Keratinocyte (primary cell): Measurements from ENCODE around the gene ANKHD1.

Experiments used
- EZH2 ChIP-seq: IDR thresholded peaks from one replicate; pipeline ENCODE4 v1.6.1; 2012; ENCODE audit warnings: inconsistent platforms, mild to moderate bottlenecking, low read length, moderate library complexity
- TF ChIP-seq, protein P1 (sequence below), 3 experiments: IDR thresholded peaks in 1 of 3; conservative IDR thresholded peaks in 1 of 3; optimal IDR thresholded peaks in 1 of 3; 2 replicates in 2 of 3; 3 replicates in 1 of 3; pipeline versions ENCODE3 to v1.5.1; 2011; ENCODE audit warnings: low read length in 3 of 3, mild to moderate bottlenecking in 3 of 3, moderate library complexity in 2 of 3, control low read depth in 1 of 3, inconsistent platforms in 1 of 3; ENCODE audit not compliant: insufficient read depth in 2 of 3; ENCODE audit errors: extremely low read depth in 1 of 3

DNA sequence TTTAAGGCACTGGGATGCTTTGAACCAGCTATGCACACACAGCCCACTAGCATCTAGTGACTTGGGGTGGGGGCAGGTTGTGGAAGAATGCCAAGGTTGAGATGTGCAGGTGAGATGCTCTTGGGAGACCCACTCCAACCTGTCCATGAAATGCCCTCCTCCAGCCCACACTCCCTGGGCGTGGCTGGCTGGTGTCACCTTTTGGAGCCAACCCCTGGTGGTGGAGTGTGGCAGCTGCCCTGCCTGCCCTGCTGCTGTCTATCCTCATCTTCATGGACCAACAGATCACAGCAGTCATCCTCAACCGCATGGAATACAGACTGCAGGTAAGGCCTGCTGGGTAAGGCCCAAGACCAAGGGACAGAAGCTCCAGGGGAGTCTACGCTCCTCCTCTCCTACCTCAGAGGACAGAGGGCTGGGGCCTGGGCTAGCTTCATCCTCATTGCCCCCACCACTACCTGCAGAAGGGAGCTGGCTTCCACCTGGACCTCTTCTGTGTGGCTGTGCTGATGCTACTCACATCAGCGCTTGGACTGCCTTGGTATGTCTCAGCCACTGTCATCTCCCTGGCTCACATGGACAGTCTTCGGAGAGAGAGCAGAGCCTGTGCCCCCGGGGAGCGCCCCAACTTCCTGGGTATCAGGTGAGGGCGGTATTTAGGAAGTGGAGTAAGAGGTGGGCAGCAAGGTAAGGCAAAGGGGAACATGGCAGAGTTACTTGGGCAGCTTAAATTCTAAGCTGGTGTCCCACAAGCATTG is 34.2 kb upstream of the ANKHD1 start:
- TF ChIP-seq, protein P1, sequence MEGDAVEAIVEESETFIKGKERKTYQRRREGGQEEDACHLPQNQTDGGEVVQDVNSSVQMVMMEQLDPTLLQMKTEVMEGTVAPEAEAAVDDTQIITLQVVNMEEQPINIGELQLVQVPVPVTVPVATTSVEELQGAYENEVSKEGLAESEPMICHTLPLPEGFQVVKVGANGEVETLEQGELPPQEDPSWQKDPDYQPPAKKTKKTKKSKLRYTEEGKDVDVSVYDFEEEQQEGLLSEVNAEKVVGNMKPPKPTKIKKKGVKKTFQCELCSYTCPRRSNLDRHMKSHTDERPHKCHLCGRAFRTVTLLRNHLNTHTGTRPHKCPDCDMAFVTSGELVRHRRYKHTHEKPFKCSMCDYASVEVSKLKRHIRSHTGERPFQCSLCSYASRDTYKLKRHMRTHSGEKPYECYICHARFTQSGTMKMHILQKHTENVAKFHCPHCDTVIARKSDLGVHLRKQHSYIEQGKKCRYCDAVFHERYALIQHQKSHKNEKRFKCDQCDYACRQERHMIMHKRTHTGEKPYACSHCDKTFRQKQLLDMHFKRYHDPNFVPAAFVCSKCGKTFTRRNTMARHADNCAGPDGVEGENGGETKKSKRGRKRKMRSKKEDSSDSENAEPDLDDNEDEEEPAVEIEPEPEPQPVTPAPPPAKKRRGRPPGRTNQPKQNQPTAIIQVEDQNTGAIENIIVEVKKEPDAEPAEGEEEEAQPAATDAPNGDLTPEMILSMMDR (optimal IDR thresholded peaks at IDR 0.05 in 1 of 3, IDR thresholded peaks at IDR 0.05 in 1 of 3, conservative IDR thresholded peaks at IDR 0.05 in 1 of 3; ENCODE audit: extremely low read depth in 1 of 3, insufficient read depth in 2 of 3, low read length in 3 of 3): peak in 2 of 3 experiments; percentile 20 to 34
- no peak for TF ChIP-seq EZH2
